Endometrium (tissue), 2 donors: ENCODE measurements around the gene VAMP2.

Experiments used
- FAIRE-seq: peaks from 2 replicates; lab custom pipeline; 2012; peaks lifted over from hg19 to GRCh38; lab: Jason Lieb, UNC
- donor health status: control.
- donor health status: control.

Gene VAMP2

GRCh38 chr17:8155231-8155995, 7.3 kb downstream of the VAMP2 start:
- no peak for FAIRE-seq

GRCh38 chr17:8154608-8155155, 8.1 kb downstream of the VAMP2 start:
- FAIRE-seq = no peak

- peak; percentile 93 for FAIRE-seq
Measured at GRCh38 chr17:8153957-8154607, 8.7 kb downstream of the VAMP2 start.

- FAIRE-seq = peak; percentile 35
Measured at GRCh38 chr17:8153525-8153956, 9.2 kb downstream of the VAMP2 start.

- no peak for FAIRE-seq
Measured at GRCh38 chr17:8153031-8153451, 9.7 kb downstream of the VAMP2 start.

GRCh38 chr17:8152112-8152775, 10.5 kb downstream of the VAMP2 start, which contains the start of gene PER1:
Gene PER1, minus strand, starts transcription at chr17:8152404. Its CDS starts 1,698 bp downstream, at chr17:8150706.
- no peak for FAIRE-seq

GRCh38 chr17:8151641-8152111, 11.1 kb downstream of the VAMP2 start:
- no peak for FAIRE-seq

- no peak for FAIRE-seq
Measured at GRCh38 chr17:8151120-8151640, 11.6 kb downstream of the VAMP2 start.

GRCh38 chr17:8150194-8151119, 12.3 kb downstream of the VAMP2 start:
- no peak for FAIRE-seq

GRCh38 chr17:8149419-8150193, 13.1 kb downstream of the VAMP2 start:
- FAIRE-seq = no peak

GRCh38 chr17:8148560-8148959, 14.2 kb downstream of the VAMP2 start:
- no peak for FAIRE-seq

GRCh38 chr17:8147805-8148404, 14.8 kb downstream of the VAMP2 start:
- FAIRE-seq = no peak

GRCh38 chr17:8147141-8147804, 15.5 kb downstream of the VAMP2 start:
- FAIRE-seq = no peak

GRCh38 chr17:8146381-8147140, 16.2 kb downstream of the VAMP2 start:
- no peak for FAIRE-seq

GRCh38 chr17:8145811-8146210, 16.9 kb downstream of the VAMP2 start:
- FAIRE-seq = no peak

- no peak for FAIRE-seq
Measured at GRCh38 chr17:8144401-8145231, 18.1 kb downstream of the VAMP2 start.

GRCh38 chr17:8143581-8144400, 19.0 kb downstream of the VAMP2 start:
- FAIRE-seq = no peak
